Psoas muscle (tissue), 7 donors: Measurements from ENCODE around the gene MAP3K9. TPM values are rescaled to one million over a fixed set of nuclear protein-coding genes. Genes with fewer than 3 reads are reported as not detected.

Experiments
- polyA plus RNA-seq, 3 donors: library from polyadenylated mRNA; stranded (reverse); fragments of 200-250 nt; gene quantifications; one replicate each; pipeline ENCODE4 v1.2.3, GENCODE V29; 2013
- total RNA-seq, 4 donors: library from RNA; stranded (reverse); fragmentation: NEBNext Ultra II Directional in 2 of 4; extraction: Animal tissue kit (Norgen Biotek cat#: 25700) in 2 of 4; gene quantifications; one replicate each; pipeline versions ENCODE4 v1.2.1 to v1.2.4, GENCODE V29; 2021 to 2023
- donor health status: healthy with polysubstance abuse.
- donor health status: DM: no; HTN: no; CAD: no; lungs with moderate emphysema.
- donor health status: Bipolar disorder and iron deficiency.
- donor health status: healthy.
- donor health status: DM: no; HTN: no; CAD: no.
- donor health status: DM: no; HTN: no; CAD: no.
- donor health status: DM: yes; HTN: yes; CAD: no.

The MAP3K9 gene
- total and polyA plus RNA-seq, 7 donors, result 0.44 to 4.3 (median 2.1) TPM

Other genes with a start within 250 kb of the MAP3K9 start
- 10 to 100 TPM; 22.5 to 30.5 (median 25.7) TPM for gene MED6, start 208.9 kb downstream of the MAP3K9 start, total RNA-seq
- 10 to 100 TPM; 20.3 to 37.2 (median 35.7) TPM for gene MED6, start 208.9 kb downstream of the MAP3K9 start, polyA plus RNA-seq
- gene TTC9, start 167.6 kb downstream of the MAP3K9 start, total RNA-seq, result 10 to 100 TPM in 2 of 4 donors, 1 to 10 TPM in 2; 2.8 to 15.1 (median 8.7) TPM
- 1 to 10 TPM; 2.5 to 6.6 (median 5.4) TPM for gene TTC9, start 167.6 kb downstream of the MAP3K9 start, polyA plus RNA-seq
- 10 to 100 TPM; 29.1 to 48.1 (median 41.4) TPM for gene PCNX1, start 97.9 kb upstream of the MAP3K9 start, total RNA-seq
- 10 to 100 TPM in 1 of 3 donors, 1 to 10 TPM in 2; 5.2 to 11.7 (median 5.4) TPM for gene PCNX1, start 97.9 kb upstream of the MAP3K9 start, polyA plus RNA-seq